IMR-90 (cell line): Measurements from ENCODE around the gene PHF19. TPM values are rescaled to one million over a fixed set of nuclear protein-coding genes. Genes with fewer than 3 reads are reported as not detected.
A peak's percentile ranks its signal among the peaks of the same experiment; 100 is the strongest.

Experiments used
- ATAC-seq: fragments of 200-7000 bp; cut with Tn5 transposase; 2 replicates; pipeline ENCODE4 v1.9.1; 2020; ENCODE audit warnings: low read depth, mild to moderate bottlenecking, moderate library complexity
- BruUV-seq: library from RNA; stranded (reverse); fragments of 400-500 nt; replicated peaks from 2 replicates; lab custom pipeline; 2021; lab: Mats Ljungman, UMichigan
- CTCF ChIA-PET: fragments of 300-600 bp; formaldehyde crosslinking; extraction: SDS; loops from one replicate; lab custom pipeline; 2021; ENCODE audit warnings: antibody characterized with exemption; lab: Yijun Ruan, JAX
- POLR2A ChIA-PET: fragments of 300-600 bp; sonication (Branson Sonifier 250); formaldehyde crosslinking; loops from one replicate; lab custom pipeline; 2022; ENCODE audit warnings: antibody characterized with exemption; ENCODE audit not compliant: unreplicated experiment; lab: Charles Lee
- DNase-seq: peaks from one replicate; pipeline ENCODE4 v3.0.0; 2013
- H2AFZ ChIP-seq: replicated peaks from 2 replicates; pipeline ENCODE3; 2013; ENCODE audit warnings: low read length, mild to moderate bottlenecking; ENCODE audit not compliant: poor library complexity
- H2AK5ac ChIP-seq: 2 replicates; pipeline ENCODE4 v1.6.1; 2013; ENCODE audit warnings: low read depth, low read length, inconsistent platforms
- H2AK9ac ChIP-seq: replicated peaks from 2 replicates; pipeline ENCODE3; 2013; ENCODE audit warnings: mild to moderate bottlenecking, low read depth, low read length, moderate library complexity; ENCODE audit not compliant: poor library complexity
- H2BK120ac ChIP-seq: 2 replicates; pipeline ENCODE4 v1.6.1; 2013; ENCODE audit warnings: low read depth, low read length, inconsistent platforms
- H2BK15ac ChIP-seq: 3 replicates; pipeline ENCODE4 v1.6.1; 2013; ENCODE audit warnings: low read depth, low read length, inconsistent platforms
- H2BK20ac ChIP-seq: 2 replicates; pipeline ENCODE4 v1.6.1; 2013; ENCODE audit warnings: low read depth, mild to moderate bottlenecking, inconsistent platforms, low read length, moderate library complexity
- H2BK5ac ChIP-seq: 2 replicates; pipeline ENCODE4 v1.6.1; 2013; ENCODE audit warnings: mild to moderate bottlenecking, low read depth, low read length, inconsistent platforms; ENCODE audit not compliant: poor library complexity, severe bottlenecking
- H3K14ac ChIP-seq: replicated peaks from 2 replicates; pipeline ENCODE4 v1.6.1; 2013; ENCODE audit warnings: low read depth, low read length, inconsistent platforms
- H3K18ac ChIP-seq: 2 replicates; pipeline ENCODE4 v1.6.1; 2013; ENCODE audit warnings: low read depth, low read length, control low read depth
- H3K23ac ChIP-seq: 2 replicates; pipeline ENCODE4 v1.6.1; 2013; ENCODE audit warnings: low read depth, low read length, inconsistent platforms
- H3K27ac ChIP-seq: 2 replicates; pipeline ENCODE4 v1.5.1; 2013; ENCODE audit warnings: mild to moderate bottlenecking, control low read depth, low read length; ENCODE audit not compliant: insufficient read depth
- H3K27me3 ChIP-seq: 2 replicates; pipeline ENCODE4 v1.6.1; 2013; ENCODE audit warnings: low read length; ENCODE audit not compliant: control insufficient read depth, insufficient read depth
- H3K36me3 ChIP-seq: 2 replicates; pipeline ENCODE4 v1.6.1; 2013; ENCODE audit warnings: low read length, mixed read lengths; ENCODE audit not compliant: control insufficient read depth, insufficient read depth
- H3K4ac ChIP-seq: 2 replicates; pipeline ENCODE4 v1.6.1; 2013; ENCODE audit warnings: low read depth, low read length, inconsistent platforms
- H3K4me1 ChIP-seq: 2 replicates; pipeline ENCODE4 v1.6.1; 2013; ENCODE audit warnings: low read length, mixed read lengths; ENCODE audit not compliant: control insufficient read depth, insufficient read depth
- H3K4me2 ChIP-seq: 2 replicates; pipeline ENCODE4 v1.6.1; 2013; ENCODE audit warnings: low read depth, mild to moderate bottlenecking, control low read depth, low read length, moderate library complexity
- H3K4me3 ChIP-seq: 2 replicates; pipeline ENCODE4 v1.5.1; 2013; ENCODE audit warnings: low read depth, mild to moderate bottlenecking, control low read depth, low read length, moderate library complexity; ENCODE audit not compliant: insufficient read depth
- H3K56ac ChIP-seq: 2 replicates; pipeline ENCODE4 v1.6.1; 2013; ENCODE audit warnings: low read length, inconsistent platforms; ENCODE audit not compliant: insufficient read depth; ENCODE audit errors: extremely low read depth
- H3K79me1 ChIP-seq, 2 experiments: 2 replicates each; pipeline ENCODE4 v1.6.1; 2013; ENCODE audit warnings: low read length in 2 of 2, inconsistent platforms in 1 of 2, low read depth in 1 of 2
- H3K9ac ChIP-seq: 2 replicates; pipeline ENCODE4 v1.6.1; 2013; ENCODE audit warnings: low read depth, low read length, control low read depth
- H3K9me1 ChIP-seq: 2 replicates; pipeline ENCODE4 v1.6.1; 2013; ENCODE audit warnings: low read length, inconsistent platforms; ENCODE audit not compliant: insufficient read depth
- H3K9me3 ChIP-seq: 2 replicates; pipeline ENCODE4 v1.6.1; 2013; ENCODE audit warnings: low read length; ENCODE audit not compliant: control insufficient read depth, insufficient read depth
- H4K20me1 ChIP-seq: 2 replicates; pipeline ENCODE4 v1.6.1; 2013; ENCODE audit warnings: low read length, inconsistent platforms; ENCODE audit not compliant: insufficient read depth
- H4K5ac ChIP-seq: 2 replicates; pipeline ENCODE4 v1.6.1; 2013; ENCODE audit warnings: mild to moderate bottlenecking, low read depth, low read length, control low read depth
- H4K8ac ChIP-seq, 2 experiments: 2 replicates each; pipeline ENCODE4 v1.6.1; 2013; ENCODE audit warnings: low read depth in 2 of 2, low read length in 2 of 2, control low read depth in 1 of 2, inconsistent platforms in 1 of 2
- H4K91ac ChIP-seq: 2 replicates; pipeline ENCODE4 v1.6.1; 2013; ENCODE audit warnings: low read depth, low read length, inconsistent platforms; ENCODE audit not compliant: insufficient read depth
- BHLHE40 ChIP-seq: fragments of 150-350 bp; IDR thresholded peaks from 2 replicates; pipeline ENCODE4 v1.6.1; 2016; ENCODE audit warnings: mild to moderate bottlenecking, low read depth, low read length
- CEBPB ChIP-seq: IDR thresholded peaks from 2 replicates; pipeline ENCODE4 v1.6.1; 2012; ENCODE audit warnings: low read depth, low read length, improper control_type of control experiment
- CHD1 ChIP-seq: IDR thresholded peaks from 2 replicates; pipeline ENCODE4 v1.6.1; 2012; ENCODE audit warnings: low read depth, low read length, improper control_type of control experiment
- FOS ChIP-seq: fragments of 150-350 bp; IDR thresholded peaks from 2 replicates; pipeline ENCODE4 v1.6.1; 2016; ENCODE audit warnings: low read depth, low read length
- MAFK ChIP-seq: IDR thresholded peaks from 2 replicates; pipeline ENCODE4 v1.6.1; 2012; ENCODE audit warnings: low read depth, low read length, improper control_type of control experiment
- MAZ ChIP-seq: IDR thresholded peaks from 2 replicates; pipeline ENCODE4 v1.6.1; 2012; ENCODE audit warnings: low read depth, mild to moderate bottlenecking, low read length, improper control_type of control experiment, moderate library complexity, borderline replicate concordance
- MXI1 ChIP-seq: IDR thresholded peaks from 2 replicates; pipeline ENCODE4 v1.6.1; 2012; ENCODE audit warnings: low read depth, mild to moderate bottlenecking, low read length, moderate library complexity, borderline replicate concordance
- NFE2L2 ChIP-seq: fragments of 150-350 bp; IDR thresholded peaks from 2 replicates; pipeline ENCODE4 v1.6.1; 2016; ENCODE audit warnings: low read depth, mild to moderate bottlenecking, low read length
- POLR2A ChIP-seq: IDR thresholded peaks from 2 replicates; pipeline ENCODE4 v1.6.1; 2012; ENCODE audit warnings: mild to moderate bottlenecking, low read depth, low read length
- RAD21 ChIP-seq: IDR thresholded peaks from 2 replicates; pipeline ENCODE4 v1.6.1; 2012; ENCODE audit warnings: low read length, improper control_type of control experiment
- RCOR1 ChIP-seq: IDR thresholded peaks from 2 replicates; pipeline ENCODE4 v1.6.1; 2012; ENCODE audit warnings: mild to moderate bottlenecking, low read length, improper control_type of control experiment; ENCODE audit not compliant: insufficient replicate concordance
- RFX5 ChIP-seq: IDR thresholded peaks from 2 replicates; pipeline ENCODE4 v1.8.0; 2012; ENCODE audit warnings: low read depth, mild to moderate bottlenecking, low read length, moderate library complexity
- SMC3 ChIP-seq: fragments of 150-350 bp; IDR thresholded peaks from 2 replicates; pipeline ENCODE4 v1.6.1; 2016; ENCODE audit warnings: low read depth, mild to moderate bottlenecking, antibody characterized with exemption, low read length, moderate library complexity
- WGBS, 2 experiments: methylation state at CpG; one replicate each; pipeline versions ENCODE4 v1.1.5 to v1.1.7; 2013; ENCODE audit warnings: missing lambda C conversion rate in 2 of 2; ENCODE audit not compliant: insufficient read length in 1 of 2; ENCODE audit errors: extremely low coverage in 2 of 2; 5-methylcytosine and 5-hydroxymethylcytosine counted together
- dilution Hi-C: fragments of 300-500 bp; cut with HindIII; formaldehyde crosslinking; loops from one replicate; pipeline ENCODE4 v1.14.3; 2018; ENCODE audit warnings: low sequenced_read_pairs; ENCODE audit not compliant: unreplicated experiment
- in situ Hi-C: fragments of 300-500 bp; cut with MboI; formaldehyde crosslinking; loops from 3 replicates; pipeline ENCODE4 v1.14.3; 2019; ENCODE audit warnings: low sequenced_read_pairs, inconsistent platforms, mixed read lengths
- intact Hi-C: fragments of 100-400 bp; cut with micrococcal nuclease; formaldehyde crosslinking; loops from 2 replicates; pipeline ENCODE4 v1.10.0; 2022
- polyA plus RNA-seq, 3 experiments: library from polyadenylated mRNA; depleted of rRNA; stranded (reverse); fragments of >200 nt; gene quantifications; 2 replicates each; pipeline ENCODE4 v1.2.3, GENCODE V29; 2012; ENCODE audit warnings: low replicate concordance in 1 of 3
- total RNA-seq: library from RNA; depleted of rRNA; stranded (reverse); fragments of >200 nt; gene quantifications from 2 replicates; pipeline ENCODE4 v1.2.3, GENCODE V29; 2012
- TF ChIP-seq, protein P1 (sequence below): fragments of 150-350 bp; IDR thresholded peaks from 2 replicates; pipeline ENCODE4 v1.6.1; 2016; ENCODE audit warnings: low read depth, mild to moderate bottlenecking, low read length, moderate library complexity, borderline replicate concordance
- TF ChIP-seq, protein P2 (sequence below): fragments of 150-350 bp; IDR thresholded peaks from 2 replicates; pipeline ENCODE4 v1.6.1; 2017; ENCODE audit warnings: mild to moderate bottlenecking, antibody characterized with exemption, low read length, low read depth

The PHF19 gene
- total and polyA plus RNA-seq, 2 of the 4 experiments (the other 2 are of a cell fraction): 37.6 to 55.6 TPM

- H3K9ac ChIP-seq: no peak overlapping the region
- peak overlapping the region; percentile 7; the same call in 1 of the 2 replicates for H3K4me2 ChIP-seq
- H3K23ac ChIP-seq: no peak overlapping the region
- H4K91ac ChIP-seq: no peak overlapping the region
- TF ChIP-seq CEBPB (no peak), MAZ (no peak), SMC3 (no peak), RAD21 (no peak), BHLHE40 (no peak), RFX5 (no peak), POLR2A (no peak), CHD1 (no peak), MXI1 (no peak), FOS (no peak), RCOR1 (no peak), NFE2L2 (no peak), MAFK (no peak)
- TF ChIP-seq, protein P1, sequence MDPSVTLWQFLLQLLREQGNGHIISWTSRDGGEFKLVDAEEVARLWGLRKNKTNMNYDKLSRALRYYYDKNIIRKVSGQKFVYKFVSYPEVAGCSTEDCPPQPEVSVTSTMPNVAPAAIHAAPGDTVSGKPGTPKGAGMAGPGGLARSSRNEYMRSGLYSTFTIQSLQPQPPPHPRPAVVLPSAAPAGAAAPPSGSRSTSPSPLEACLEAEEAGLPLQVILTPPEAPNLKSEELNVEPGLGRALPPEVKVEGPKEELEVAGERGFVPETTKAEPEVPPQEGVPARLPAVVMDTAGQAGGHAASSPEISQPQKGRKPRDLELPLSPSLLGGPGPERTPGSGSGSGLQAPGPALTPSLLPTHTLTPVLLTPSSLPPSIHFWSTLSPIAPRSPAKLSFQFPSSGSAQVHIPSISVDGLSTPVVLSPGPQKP: no peak
- TF ChIP-seq, protein P2, sequence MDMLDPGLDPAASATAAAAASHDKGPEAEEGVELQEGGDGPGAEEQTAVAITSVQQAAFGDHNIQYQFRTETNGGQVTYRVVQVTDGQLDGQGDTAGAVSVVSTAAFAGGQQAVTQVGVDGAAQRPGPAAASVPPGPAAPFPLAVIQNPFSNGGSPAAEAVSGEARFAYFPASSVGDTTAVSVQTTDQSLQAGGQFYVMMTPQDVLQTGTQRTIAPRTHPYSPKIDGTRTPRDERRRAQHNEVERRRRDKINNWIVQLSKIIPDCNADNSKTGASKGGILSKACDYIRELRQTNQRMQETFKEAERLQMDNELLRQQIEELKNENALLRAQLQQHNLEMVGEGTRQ: no peak
- no peak overlapping the region for H3K56ac ChIP-seq
- no peak overlapping the region for H2AK9ac ChIP-seq
- no peaks in the 10 kb centered on the region for H3K27me3 ChIP-seq
- H3K18ac ChIP-seq: no peak overlapping the region
- in situ Hi-C loops: no loop called here
- no peak overlapping the region for H2BK120ac ChIP-seq
- peak overlapping the region; percentile 81 for H2BK5ac ChIP-seq
- no peak overlapping the region for H3K27ac ChIP-seq
- DNase-seq (peak; percentile 69), ATAC-seq (peak; percentile 69)
- H3K4me1 ChIP-seq: no peaks in the 10 kb centered on the region; the same call in 1 of the 2 replicates
- no peak overlapping the region for H2AFZ ChIP-seq
- H2BK20ac ChIP-seq: no peak overlapping the region
- H4K8ac ChIP-seq: no peak overlapping the region
- no peaks in the 10 kb centered on the region for H3K9me1 ChIP-seq
- ChIA-PET CTCF (no interaction called here), POLR2A (no interaction called here)
- no peak overlapping the region for H2BK15ac ChIP-seq
- intact Hi-C loops: loop anchor here (10.0 kb wide), 1 partner anchor 205 kb away; no protein-coding TSS in a partner anchor
- peaks cover 23% of the 10 kb centered on the region for H3K36me3 ChIP-seq
- no peak overlapping the region for H2AK5ac ChIP-seq
- BruUV-seq: no TSS peak
- no peak overlapping the region; the same call in 1 of the 2 replicates for H3K14ac ChIP-seq
- H3K4ac ChIP-seq: no peak overlapping the region
- no peaks in the 10 kb centered on the region; the same call in 1 of the 2 replicates for H4K20me1 ChIP-seq
- dilution Hi-C loops: no loop called here
- no peak overlapping the region for H4K5ac ChIP-seq
- no CpG with 5 or more reads among the region's 3 CpGs for WGBS, 2 experiments
- peaks cover 17 to 32% of the 10 kb centered on the region in 2 experiments; a peak in 3 of 4 replicates for H3K79me1 ChIP-seq
- no peak overlapping the region for H3K4me3 ChIP-seq
- H3K9me3 ChIP-seq: no peaks in the 10 kb centered on the region
Observed at GRCh38 chr9:120830151-120830550, 46.8 kb downstream of the PHF19 start.
